ENCODE results near the gene PGAP6.

- TF ChIP-seq CTCF (IDR thresholded peaks at IDR 0.05; ENCODE audit: control extremely low read depth in 1 of 3, insufficient read depth in 1 of 3, low read depth in 1 of 3, low read length in 3 of 3): no peak
- TF ChIP-seq TCF12 (IDR thresholded peaks at IDR 0.05; ENCODE audit: low read depth, low read length): no peak
- no peak for TF ChIP-seq POLR2A (IDR thresholded peaks at IDR 0.05; ENCODE audit: control extremely low read depth in 1 of 2, low read depth in 2 of 2, low read length in 2 of 2)
- no peak for TF ChIP-seq JUN (IDR thresholded peaks at IDR 0.05; ENCODE audit: low read depth, low read length)
Measured at GRCh38 chr16:350203-350602, 31.6 kb downstream of the PGAP6 start.

Data from H1 (cell line).